22Rv1 (cell line): Measurements from ENCODE around the gene CTDSPL.

Experiments used
- CTCF ChIP-seq: fragments of 450-650 bp; IDR thresholded peaks from 2 replicates; pipeline ENCODE4 v1.5.1; 2017; ENCODE audit warnings: mild to moderate bottlenecking
- ZFX ChIP-seq: fragments of 450-650 bp; IDR thresholded peaks from 2 replicates; pipeline ENCODE4 v1.6.1; 2017; ENCODE audit warnings: antibody characterized with exemption, borderline replicate concordance

DNA sequence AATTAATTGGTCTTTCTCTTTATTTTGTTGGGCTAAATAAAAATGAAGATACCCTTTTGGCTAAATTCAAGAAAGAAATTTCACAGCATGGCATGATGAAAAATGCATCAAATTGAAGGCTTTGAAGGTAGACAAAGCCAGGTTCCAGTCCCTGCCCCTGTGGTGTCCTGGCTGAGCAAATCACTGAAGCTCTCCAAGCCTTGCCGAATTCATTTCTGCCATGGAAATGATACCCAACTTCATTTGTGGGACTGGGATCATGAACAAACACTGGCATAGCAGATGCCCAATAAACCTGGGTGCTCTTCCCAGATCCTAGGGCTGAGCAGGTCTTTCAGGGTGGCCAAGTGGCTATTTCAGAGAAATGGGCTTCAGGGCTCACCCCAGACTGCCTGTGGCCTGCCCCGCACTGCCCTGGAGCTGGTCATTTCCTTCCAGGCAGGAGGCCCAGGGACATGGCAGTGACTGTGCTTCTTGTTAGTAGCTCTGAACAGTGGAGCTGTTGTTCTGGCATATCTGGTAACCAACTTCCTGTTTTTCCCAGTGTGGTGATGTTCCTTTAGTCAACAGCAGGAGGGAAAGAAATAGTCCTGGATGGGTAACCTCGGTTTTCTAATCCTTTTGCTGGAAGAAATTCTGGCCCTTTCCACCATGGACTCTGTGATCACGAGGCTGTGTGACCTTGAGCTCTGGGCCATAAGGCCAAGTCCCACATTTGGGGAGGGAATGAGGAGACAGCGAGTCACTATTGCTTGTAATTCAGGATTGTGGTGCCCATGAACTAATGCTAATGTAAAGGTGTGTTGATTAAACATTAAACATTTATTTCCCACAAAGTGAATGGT lies 47.6 kb downstream of the CTDSPL start:
- TF ChIP-seq CTCF = no peak
- no peak for TF ChIP-seq ZFX
